Dermis blood vessel endothelial cell (primary cell): ENCODE results near the gene ANKRD27. TPM values are rescaled to one million over a fixed set of nuclear protein-coding genes. Genes with fewer than 3 reads are reported as not detected.

Experiments
- total RNA-seq: library from RNA; depleted of rRNA; stranded (reverse); fragments of >200 nt; gene quantifications from 2 replicates; pipeline ENCODE4 v1.2.3, GENCODE V29; 2014

ANKRD27 gene
- total RNA-seq, 1 donor from 2014 or later: 46.8 TPM

Other genes starting within 250 kb of the ANKRD27 start
- gene PDCD5, start 94.0 kb downstream of the ANKRD27 start, total RNA-seq: 90.0 and 105 TPM in 2 replicates
- gene RGS9BP, start 668 bp upstream of the ANKRD27 start, total RNA-seq: 0.34 and 0.65 TPM in 2 replicates
- gene NUDT19, start 16.6 kb upstream of the ANKRD27 start, total RNA-seq: 9.2 and 12.1 TPM in 2 replicates
- gene TDRD12, start 44.6 kb upstream of the ANKRD27 start, total RNA-seq: 0.14 and 0.17 TPM in 2 replicates
- gene SLC7A9, start 194.6 kb upstream of the ANKRD27 start, total RNA-seq: not detected in 2 replicates